Vagina (tissue), 2 donors: ENCODE measurements around the gene ADAMTS19. TPM values are rescaled to one million over a fixed set of nuclear protein-coding genes. Genes with fewer than 3 reads are reported as not detected.

ENCODE experiments used
- DNase-seq, 2 donors: peaks; one replicate each; pipeline ENCODE4 v3.0.0-alpha.2; 2017; ENCODE audit errors: extremely low spot score in 2 of 2
- H3K27ac ChIP-seq: fragments of 200-600 bp; sonication (generic); one replicate; pipeline ENCODE4 v1.5.1; 2019
- H3K27me3 ChIP-seq: fragments of 200-600 bp; sonication (generic); one replicate; pipeline ENCODE4 v1.5.1; 2019
- H3K36me3 ChIP-seq, 2 donors: fragments of 200-600 bp; sonication (generic); one replicate each; pipeline ENCODE4 v1.5.1; 2017 to 2019
- H3K4me1 ChIP-seq: fragments of 200-600 bp; sonication (generic); one replicate; pipeline ENCODE4 v1.5.1; 2019
- H3K4me3 ChIP-seq, 2 donors: fragments of 200-600 bp; sonication (generic); 1 replicate in 1 of 2; 2 replicates in 1 of 2; pipeline ENCODE4 v1.5.1; 2016 to 2019
- H3K9me3 ChIP-seq: fragments of 200-600 bp; sonication (generic); one replicate; pipeline ENCODE4 v1.5.1; 2019
- POLR2A ChIP-seq, 2 donors: fragments of 450-650 bp; IDR thresholded peaks; one replicate each; pipeline ENCODE4 v1.6.1; 2017; ENCODE audit warnings: antibody characterized with exemption in 2 of 2, mild to moderate bottlenecking in 2 of 2, moderate library complexity in 2 of 2
- POLR2AphosphoS5 ChIP-seq, 2 donors: sonication (generic); formaldehyde crosslinking; IDR thresholded peaks; one replicate each; pipeline ENCODE4 v1.9.0; 2017; ENCODE audit warnings: antibody characterized with exemption in 2 of 2, mild to moderate bottlenecking in 2 of 2, low read depth in 1 of 2; ENCODE audit not compliant: insufficient read depth in 1 of 2
- intact Hi-C: fragments of 100-400 bp; cut with DNase I; formaldehyde crosslinking; loops from one replicate; pipeline ENCODE4 v1.15.1; 2023
- total RNA-seq: library from RNA; depleted of rRNA; stranded (reverse); fragments of >200 nt; gene quantifications from one replicate; pipeline ENCODE4 v1.2.3, GENCODE V29; 2016
- TF ChIP-seq, protein P1 (sequence below), 3 experiments: fragments of 450-650 bp in 2 of 3; fragments of 200-600 bp in 1 of 3; sonication (generic) in 1 of 3; IDR thresholded peaks; one replicate each; pipeline ENCODE4 v1.5.1; 2017 to 2019; ENCODE audit warnings: antibody characterized with exemption in 3 of 3, mild to moderate bottlenecking in 2 of 3, moderate library complexity in 2 of 3

The ADAMTS19 gene
- total RNA-seq, 1 donor from 2014 or later, result 1.7 TPM

DNA sequence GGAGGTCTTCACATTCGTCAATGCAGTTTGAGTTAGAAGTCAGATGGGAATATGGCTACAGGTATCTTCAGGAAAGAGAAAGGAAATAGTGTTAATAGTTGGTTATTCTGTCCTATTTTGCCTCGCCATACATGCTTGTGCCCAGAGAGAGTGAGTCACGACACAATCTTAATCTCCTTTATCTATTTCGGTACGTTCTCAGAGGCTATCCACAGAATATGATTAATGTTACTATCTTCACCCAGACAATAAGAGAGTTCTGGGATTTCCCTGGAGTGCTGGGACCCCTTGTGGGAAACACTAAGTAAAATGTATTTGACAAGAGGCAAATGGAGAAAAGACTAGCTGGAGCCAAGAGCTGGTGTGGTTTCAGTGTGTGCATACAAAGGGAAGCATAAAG lies 313.3 kb downstream of the ADAMTS19 start:
- intact Hi-C loops, result no loop called here
- TF ChIP-seq POLR2AphosphoS5 (IDR thresholded peaks at IDR 0.05; ENCODE audit: insufficient read depth in 1 of 2, low read depth in 1 of 2) (no peak), POLR2A (IDR thresholded peaks at IDR 0.05) (no peak)
- TF ChIP-seq, protein P1, sequence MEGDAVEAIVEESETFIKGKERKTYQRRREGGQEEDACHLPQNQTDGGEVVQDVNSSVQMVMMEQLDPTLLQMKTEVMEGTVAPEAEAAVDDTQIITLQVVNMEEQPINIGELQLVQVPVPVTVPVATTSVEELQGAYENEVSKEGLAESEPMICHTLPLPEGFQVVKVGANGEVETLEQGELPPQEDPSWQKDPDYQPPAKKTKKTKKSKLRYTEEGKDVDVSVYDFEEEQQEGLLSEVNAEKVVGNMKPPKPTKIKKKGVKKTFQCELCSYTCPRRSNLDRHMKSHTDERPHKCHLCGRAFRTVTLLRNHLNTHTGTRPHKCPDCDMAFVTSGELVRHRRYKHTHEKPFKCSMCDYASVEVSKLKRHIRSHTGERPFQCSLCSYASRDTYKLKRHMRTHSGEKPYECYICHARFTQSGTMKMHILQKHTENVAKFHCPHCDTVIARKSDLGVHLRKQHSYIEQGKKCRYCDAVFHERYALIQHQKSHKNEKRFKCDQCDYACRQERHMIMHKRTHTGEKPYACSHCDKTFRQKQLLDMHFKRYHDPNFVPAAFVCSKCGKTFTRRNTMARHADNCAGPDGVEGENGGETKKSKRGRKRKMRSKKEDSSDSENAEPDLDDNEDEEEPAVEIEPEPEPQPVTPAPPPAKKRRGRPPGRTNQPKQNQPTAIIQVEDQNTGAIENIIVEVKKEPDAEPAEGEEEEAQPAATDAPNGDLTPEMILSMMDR (IDR thresholded peaks at IDR 0.05), result no peak
- Histone ChIP-seq H3K27ac (no peak overlapping the region), H3K9me3 (no peaks in the 10 kb centered on the region), H3K27me3 (no peaks in the 10 kb centered on the region), H3K4me1 (no peaks in the 10 kb centered on the region), H3K4me3 (no peak overlapping the region), H3K36me3 (no peaks in the 10 kb centered on the region)
- no peak for DNase-seq

GRCh38 chr5:129781594-129781993 lies 321.5 kb downstream of the ADAMTS19 start:
- no peak for DNase-seq
- Histone ChIP-seq H3K4me3 (no peak overlapping the region), H3K36me3 (no peaks in the 10 kb centered on the region), H3K9me3 (no peaks in the 10 kb centered on the region), H3K27me3 (no peaks in the 10 kb centered on the region), H3K27ac (no peak overlapping the region), H3K4me1 (no peaks in the 10 kb centered on the region)
- intact Hi-C loops, result no loop called here
- TF ChIP-seq, protein P1 (IDR thresholded peaks at IDR 0.05), result no peak
- TF ChIP-seq POLR2AphosphoS5 (IDR thresholded peaks at IDR 0.05; ENCODE audit: insufficient read depth in 1 of 2, low read depth in 1 of 2) (no peak), POLR2A (IDR thresholded peaks at IDR 0.05) (no peak)
